Measurements from ENCODE around the gene IL17RC. TPM values are rescaled to one million over a fixed set of nuclear protein-coding genes. Genes with fewer than 3 reads are reported as not detected.

The IL17RC gene
- total and polyA plus RNA-seq, 12 donors, result 18.6 to 62.3 (median 28.4) TPM

DNA sequence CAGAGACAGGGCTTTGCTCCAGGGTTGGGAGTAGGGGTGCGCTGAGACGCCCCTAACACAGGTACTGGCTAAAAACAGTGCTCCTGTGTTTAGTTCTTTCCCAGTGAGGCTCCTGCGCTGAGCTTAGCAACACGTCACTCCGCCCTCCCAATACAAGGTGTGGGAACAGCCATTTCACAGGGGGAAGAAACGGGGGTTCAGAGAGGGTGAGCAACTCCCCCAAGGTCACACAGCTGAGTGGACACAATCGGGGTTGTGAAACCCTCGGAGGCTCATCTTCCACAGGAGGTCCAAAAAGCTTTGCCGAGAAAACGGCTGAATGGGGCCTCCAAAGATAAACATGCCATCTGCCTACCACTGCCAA, 34.7 kb downstream of the IL17RC start:
- Histone ChIP-seq H3K9me3 (no peaks in the 10 kb centered on the region), H3K27me3 (peaks cover 0 to 11% (median 0%) of the 10 kb centered on the region in 7 donors), H3K4me1 (peaks cover 3 to 27% (median 16%) of the 10 kb centered on the region in 9 donors), H3K36me3 (peaks cover 0 to 9% (median 0%) of the 10 kb centered on the region in 9 donors), H3K4me3 (peak overlapping the region in 9 of 10 donors; percentile 25 to 65 (median 60)), H3K27ac (no peak overlapping the region)
- DNase-seq (no peak), ATAC-seq (no peak)
- TF ChIP-seq CTCF (IDR thresholded peaks at IDR 0.05), result no peak
- intact Hi-C loops (cut with DNase I), result no loop called here
- 43 to 45% methylated on average over 10 of the region's 10 CpGs for WGBS, 2 donors

DNA sequence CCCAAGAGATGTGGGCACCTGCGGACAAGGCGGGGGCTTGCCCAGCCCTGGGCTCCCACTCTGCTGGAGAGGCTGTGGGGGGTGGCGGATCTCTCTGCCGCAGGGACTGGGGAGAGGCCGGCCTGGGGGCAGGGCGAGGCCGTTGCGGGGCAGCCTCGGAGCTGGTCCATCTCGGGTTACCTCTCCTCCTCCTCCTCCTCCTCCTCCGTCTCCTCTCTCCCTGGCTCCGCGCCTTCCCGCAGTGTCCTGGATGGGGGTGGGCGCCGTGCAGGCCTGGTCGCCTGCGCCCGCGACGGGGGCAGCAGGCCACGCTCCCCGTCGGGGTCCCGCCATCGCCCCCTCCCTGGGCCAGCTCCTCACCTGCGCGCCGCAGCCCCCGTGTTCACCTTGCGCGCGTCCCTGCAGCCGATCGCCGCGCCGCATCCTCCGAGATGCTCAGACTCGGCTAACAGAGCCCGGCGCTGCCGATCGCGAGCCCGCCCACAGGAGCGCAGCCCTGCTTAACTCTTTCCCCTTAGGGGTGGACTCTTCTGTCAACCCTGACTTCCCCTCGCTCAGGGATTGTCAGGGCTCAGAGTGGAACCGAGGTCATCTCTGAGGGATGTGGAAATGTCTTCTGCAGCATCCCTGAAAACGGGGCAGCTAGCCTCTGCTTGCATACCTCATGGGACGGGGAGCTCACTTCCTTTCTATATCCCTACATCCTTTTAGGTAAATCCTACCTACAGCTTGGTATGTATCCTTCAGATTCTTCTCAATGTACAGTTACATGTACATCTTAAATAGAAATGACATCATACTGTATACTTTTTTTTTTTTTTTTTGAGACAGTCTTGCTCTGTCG, 35.3 kb downstream of the IL17RC start, which contains the start of gene PRRT3:
Gene PRRT3, minus strand, starts transcription at position 447 of the 844 bp plus-strand sequence. CDS start 2,293 bp downstream, outside the sequence.
- peaks cover 0 to 11% (median 0%) of the 10 kb centered on the region in 7 donors for H3K27me3 ChIP-seq
- no peak for TF ChIP-seq CTCF (IDR thresholded peaks at IDR 0.05)
- no peak within 1 kb of the TSS for H3K27ac ChIP-seq
- no peaks in the 10 kb centered on the region for H3K9me3 ChIP-seq
- peak within 1 kb of the TSS in 9 of 10 donors; percentile 25 to 65 (median 60) for H3K4me3 ChIP-seq
- peaks cover 0 to 9% (median 0%) of the 10 kb centered on the region in 9 donors for H3K36me3 ChIP-seq
- intact Hi-C loops (cut with DNase I), result no loop called here
- 3 to 4% methylated on average over 45 to 52 of the region's 52 CpGs for WGBS, 2 donors
- ATAC-seq (peak in 6 of 8 donors; percentile 29 to 63 (median 38)), DNase-seq (no peak)
- H3K4me1 ChIP-seq, result peaks cover 3 to 22% (median 13%) of the 10 kb centered on the region in 9 donors

DNA sequence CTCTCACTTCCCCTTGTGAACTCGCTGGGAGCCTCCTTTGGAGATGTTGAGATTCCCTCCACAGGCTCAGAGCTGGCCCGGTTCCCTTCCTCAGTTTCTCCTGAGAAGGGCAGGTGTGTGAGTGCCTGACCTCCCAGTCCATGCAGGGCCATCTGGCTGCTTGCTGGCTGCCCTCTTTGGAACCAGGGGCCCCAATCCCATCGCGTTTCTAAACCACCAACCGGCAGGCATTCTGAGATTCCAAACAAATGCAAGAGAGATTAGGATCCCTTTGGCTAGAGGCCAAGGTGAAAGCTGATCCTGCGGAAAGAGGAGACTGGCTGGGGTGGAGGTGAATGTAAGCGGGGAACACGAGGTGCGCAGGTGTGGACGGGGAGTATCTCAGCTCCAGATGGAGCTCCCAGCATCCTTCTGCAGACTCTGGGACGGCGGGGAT, 38.2 kb downstream of the IL17RC start:
- no peak for TF ChIP-seq CTCF (IDR thresholded peaks at IDR 0.05)
- ATAC-seq (no peak), DNase-seq (no peak)
- 41 to 47% methylated on average over 12 of the region's 12 CpGs for WGBS, 2 donors
- H3K9me3 ChIP-seq, result no peaks in the 10 kb centered on the region
- no peak overlapping the region for H3K27ac ChIP-seq
- H3K36me3 ChIP-seq, result peaks cover 0 to 9% (median 0%) of the 10 kb centered on the region in 9 donors
- peaks cover 0 to 11% (median 0%) of the 10 kb centered on the region in 7 donors for H3K27me3 ChIP-seq
- intact Hi-C loops (cut with DNase I), result no loop called here
- H3K4me3 ChIP-seq, result no peak overlapping the region
- H3K4me1 ChIP-seq, result peaks cover 0 to 14% (median 10%) of the 10 kb centered on the region in 9 donors

DNA sequence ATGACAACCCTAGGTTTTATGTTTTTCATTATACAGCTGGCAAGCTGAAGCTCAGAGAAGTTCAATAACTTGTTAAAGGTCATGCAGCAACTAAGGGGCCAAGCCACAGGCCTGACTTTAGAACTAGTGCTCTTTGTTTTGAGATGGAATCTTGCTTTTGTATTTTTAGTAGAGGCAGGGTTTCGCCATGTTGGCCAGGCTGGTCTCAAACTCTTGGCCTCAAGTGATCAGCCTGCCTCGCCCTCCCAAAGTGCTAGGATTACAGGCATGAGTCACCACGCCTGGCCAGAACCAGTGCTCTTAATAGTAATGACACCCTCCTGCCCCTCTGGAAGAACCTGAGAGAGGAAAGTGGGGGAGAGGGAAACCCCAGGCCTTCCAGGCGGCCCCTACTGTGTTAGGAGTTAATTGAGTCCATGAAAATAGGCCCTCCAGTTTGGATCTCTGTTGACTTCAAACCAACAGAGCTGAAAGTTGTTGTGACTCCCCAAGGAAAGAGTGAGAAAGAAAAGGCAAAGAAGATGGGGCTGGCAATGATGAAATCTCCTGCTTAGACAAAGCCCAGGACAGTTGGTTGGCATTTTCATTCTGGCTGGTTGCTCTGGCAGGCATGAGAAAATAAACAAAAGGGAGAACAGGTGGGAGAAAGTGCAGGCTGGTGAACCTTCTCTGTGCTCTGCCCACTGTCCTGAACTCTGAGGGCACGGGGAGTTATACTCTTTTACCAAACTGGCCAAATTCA, 38.9 kb downstream of the IL17RC start:
- Histone ChIP-seq H3K27ac (no peak overlapping the region), H3K4me3 (no peak overlapping the region), H3K4me1 (peaks cover 0 to 14% (median 10%) of the 10 kb centered on the region in 9 donors), H3K9me3 (no peaks in the 10 kb centered on the region), H3K36me3 (peaks cover 0 to 16% (median 0%) of the 10 kb centered on the region in 9 donors), H3K27me3 (peaks cover 0 to 11% (median 0%) of the 10 kb centered on the region in 7 donors)
- no peak for TF ChIP-seq CTCF (IDR thresholded peaks at IDR 0.05)
- intact Hi-C loops (cut with DNase I), result no loop called here
- 93 to 94% methylated on average over 5 of the region's 5 CpGs for WGBS, 2 donors
- no peak for ATAC-seq
- DNase-seq, result no peak

Measured in heart right ventricle (tissue), 16 donors.